HepG2 (cell line): ENCODE results near the gene FILIP1. TPM values are rescaled to one million over a fixed set of nuclear protein-coding genes. Genes with fewer than 3 reads are reported as not detected.

ENCODE experiments used
- ATAC-seq: fragments of 200-7000 bp; cut with Tn5 transposase; 3 replicates; pipeline ENCODE4 v1.9.1; 2020; ENCODE audit warnings: mild to moderate bottlenecking, moderate library complexity
- BruUV-seq: library from RNA; stranded (reverse); fragments of 400-500 nt; replicated peaks from 2 replicates; lab custom pipeline; 2021; lab: Mats Ljungman, UMichigan
- CTCF ChIA-PET: fragments of 300-600 bp; formaldehyde crosslinking; extraction: SDS; loops from one replicate; lab custom pipeline; 2021; ENCODE audit warnings: low total read pairs, inconsistent platforms, low intra/inter-chr PET ratio; lab: Yijun Ruan, JAX
- POLR2A ChIA-PET: fragments of 350-600 bp; sonication (Branson Sonifier 250); formaldehyde crosslinking; loops from one replicate; lab custom pipeline; 2020; ENCODE audit warnings: antibody characterized with exemption, inconsistent platforms; lab: Yijun Ruan, JAX
- DNase-seq: peaks from one replicate; pipeline ENCODE4 v3.0.0-alpha.2; 2015; ENCODE audit warnings: low spot score
- FAIRE-seq: peaks from 3 replicates; lab custom pipeline; 2011; peaks lifted over from hg19 to GRCh38; lab: Jason Lieb, UNC
- H2AFZ ChIP-seq: one replicate; pipeline ENCODE4 v1.6.1; 2011; ENCODE audit warnings: low read length, inconsistent platforms
- H3K27ac ChIP-seq: fragments of 300-600 bp; 3 replicates; pipeline ENCODE4 v1.8.0; 2011; ENCODE audit warnings: mixed run types, mild to moderate bottlenecking, mixed read lengths, low read length, inconsistent platforms; ENCODE audit not compliant: insufficient read depth; ENCODE audit errors: extremely low read length
- H3K27me3 ChIP-seq, 2 experiments: fragments of 200-600 bp in 1 of 2; 2 replicates in 1 of 2; 3 replicates in 1 of 2; pipeline versions ENCODE4 v1.6.0 to v1.8.0; 2011; ENCODE audit warnings: low read length in 2 of 2, mild to moderate bottlenecking in 2 of 2, moderate library complexity in 2 of 2, inconsistent platforms in 1 of 2; ENCODE audit not compliant: insufficient read depth in 2 of 2, control insufficient read depth in 1 of 2
- H3K36me3 ChIP-seq, 2 experiments: fragments of 200-600 bp in 1 of 2; replicated peaks in 1 of 2; 2 replicates in 1 of 2; 3 replicates in 1 of 2; pipeline versions ENCODE4 v1.5.1 to v1.8.0; 2011; ENCODE audit warnings: low read length in 2 of 2, inconsistent platforms in 1 of 2; ENCODE audit not compliant: insufficient read depth in 2 of 2, control insufficient read depth in 1 of 2
- H3K4me1 ChIP-seq: 2 replicates; pipeline ENCODE4 v1.5.1; 2012; ENCODE audit warnings: low read length, inconsistent platforms; ENCODE audit not compliant: insufficient read depth
- H3K4me2 ChIP-seq: 2 replicates; pipeline ENCODE4 v1.6.0; 2011; ENCODE audit warnings: low read depth, low read length, inconsistent platforms
- H3K4me3 ChIP-seq, 3 experiments: fragments of 200-600 bp in 1 of 3; sonication (generic), shearing (Covaris generic) in 1 of 3; replicated peaks in 1 of 3; 2 replicates each; pipeline ENCODE4 v1.5.1; 2011 to 2016; ENCODE audit warnings: low read length in 3 of 3, inconsistent platforms in 2 of 3, low read depth in 2 of 3, mild to moderate bottlenecking in 2 of 3, control low read depth in 1 of 3, mixed read lengths in 1 of 3; ENCODE audit not compliant: insufficient read depth in 1 of 3
- H3K79me2 ChIP-seq: one replicate; pipeline ENCODE4 v1.6.1; 2011; ENCODE audit warnings: low read length, inconsistent platforms; ENCODE audit not compliant: insufficient read depth
- H3K9ac ChIP-seq: 2 replicates; pipeline ENCODE4 v1.6.0; 2011; ENCODE audit warnings: mild to moderate bottlenecking, low read depth, low read length, inconsistent platforms; ENCODE audit not compliant: insufficient read depth
- H3K9me3 ChIP-seq: 2 replicates; pipeline ENCODE4 v1.5.1; 2012; ENCODE audit warnings: mild to moderate bottlenecking, low read length
- H4K20me1 ChIP-seq: 2 replicates; pipeline ENCODE4 v1.6.0; 2011; ENCODE audit warnings: inconsistent platforms, mild to moderate bottlenecking, low read length, moderate library complexity; ENCODE audit not compliant: insufficient read depth
- AGO1 ChIP-seq: fragments of 200-400 bp; formaldehyde crosslinking; IDR thresholded peaks from 2 replicates; pipeline ENCODE4 v1.6.1; 2017; ENCODE audit warnings: mild to moderate bottlenecking, low read depth, low read length, moderate library complexity; ENCODE audit not compliant: poor library complexity, severe bottlenecking
- ARNTL ChIP-seq: sonication (generic); formaldehyde crosslinking; IDR thresholded peaks from 2 replicates; pipeline ENCODE4 v1.4.0; 2020; ENCODE audit warnings: mild to moderate bottlenecking, missing genetic modification reagents
- CERS6 ChIP-seq: sonication (generic); formaldehyde crosslinking; IDR thresholded peaks from 2 replicates; pipeline ENCODE4 v1.5.0; 2020; ENCODE audit warnings: missing genetic modification reagents
- EHMT2 ChIP-seq: fragments of 200-600 bp; sonication (generic); IDR thresholded peaks from 2 replicates; pipeline ENCODE4 v1.7.0; 2017; ENCODE audit warnings: antibody characterized with exemption, low read depth, low read length, borderline replicate concordance
- HNRNPK ChIP-seq: fragments of 200-400 bp; formaldehyde crosslinking; IDR thresholded peaks from 2 replicates; pipeline ENCODE4 v1.6.1; 2018; ENCODE audit warnings: low read length, low read depth, moderate library complexity, mild to moderate bottlenecking; ENCODE audit not compliant: poor library complexity, severe bottlenecking
- KDM2A ChIP-seq: sonication (generic); formaldehyde crosslinking; IDR thresholded peaks from 2 replicates; pipeline ENCODE4 v1.4.0; 2020; ENCODE audit warnings: low read depth, missing genetic modification reagents, borderline replicate concordance
- KDM4B ChIP-seq: sonication (generic); formaldehyde crosslinking; IDR thresholded peaks from 2 replicates; pipeline ENCODE4 v1.4.0; 2020; ENCODE audit warnings: missing genetic modification reagents
- RAD21 ChIP-seq: fragments of 450-650 bp; formaldehyde crosslinking; IDR thresholded peaks from 2 replicates; pipeline ENCODE4 v1.5.0; 2020; ENCODE audit warnings: mild to moderate bottlenecking
- REXO4 ChIP-seq: sonication (generic); formaldehyde crosslinking; IDR thresholded peaks from 2 replicates; pipeline ENCODE4 v1.8.0; 2022; ENCODE audit warnings: missing genetic modification reagents, mild to moderate bottlenecking, borderline replicate concordance
- SKIL ChIP-seq: sonication (generic); formaldehyde crosslinking; IDR thresholded peaks from 2 replicates; pipeline ENCODE4 v1.8.0; 2022; ENCODE audit warnings: missing genetic modification reagents, mild to moderate bottlenecking, moderate library complexity, borderline replicate concordance
- SSRP1 ChIP-seq: IDR thresholded peaks from 2 replicates; pipeline ENCODE4 v1.6.1; 2016; ENCODE audit warnings: control low read depth
- SYNCRIP ChIP-seq: fragments of 200-400 bp; formaldehyde crosslinking; IDR thresholded peaks from 2 replicates; pipeline ENCODE4 v1.6.1; 2018; ENCODE audit warnings: mild to moderate bottlenecking, low read depth, low read length; ENCODE audit not compliant: insufficient read depth
- TOPORS ChIP-seq: sonication (generic); formaldehyde crosslinking; IDR thresholded peaks from 2 replicates; pipeline ENCODE4 v1.8.0; 2023; ENCODE audit warnings: mild to moderate bottlenecking, missing genetic modification reagents
- ZBTB10 ChIP-seq: sonication (generic); formaldehyde crosslinking; IDR thresholded peaks from 2 replicates; pipeline ENCODE4 v1.4.0; 2020; ENCODE audit warnings: missing genetic modification reagents, borderline replicate concordance
- ZBTB8A ChIP-seq: sonication (generic); formaldehyde crosslinking; IDR thresholded peaks from 2 replicates; pipeline ENCODE4 v1.4.0; 2020; ENCODE audit warnings: mild to moderate bottlenecking, low read depth, missing genetic modification reagents, borderline replicate concordance
- ZC3H4 ChIP-seq: sonication (generic); formaldehyde crosslinking; IDR thresholded peaks from 2 replicates; pipeline ENCODE4 v1.4.0; 2020; ENCODE audit warnings: missing genetic modification reagents, borderline replicate concordance
- ZFYVE20 ChIP-seq: sonication (generic); formaldehyde crosslinking; IDR thresholded peaks from 2 replicates; pipeline ENCODE4 v1.8.0; 2023; ENCODE audit warnings: low read depth, mild to moderate bottlenecking, moderate library complexity, missing genetic modification reagents, borderline replicate concordance
- ZNF10 ChIP-seq: sonication (generic); formaldehyde crosslinking; IDR thresholded peaks from 2 replicates; pipeline ENCODE4 v1.4.0; 2020; ENCODE audit warnings: mild to moderate bottlenecking, low read depth, missing genetic modification reagents, borderline replicate concordance
- ZNF709 ChIP-seq: sonication (generic); formaldehyde crosslinking; IDR thresholded peaks from 2 replicates; pipeline ENCODE4 v1.5.0; 2020; ENCODE audit warnings: mild to moderate bottlenecking, missing genetic modification reagents
- WGBS: methylation state at CpG from one replicate; pipeline ENCODE4 v1.1.6; 2017; ENCODE audit warnings: low lambda C conversion rate; 5-methylcytosine and 5-hydroxymethylcytosine counted together
- in situ Hi-C: cut with HindIII; loops from 2 replicates; pipeline ENCODE4 v1.10.0; 2017; ENCODE audit warnings: low pct_unique_long_range_greater_than_20kb; ENCODE audit not compliant: extremely low pct_ligation_motif_present
- intact Hi-C: fragments of 100-400 bp; cut with micrococcal nuclease; formaldehyde crosslinking; loops from one replicate; pipeline ENCODE4 v1.10.0; 2022; ENCODE audit not compliant: unreplicated experiment
- polyA plus RNA-seq, 8 experiments: library from polyadenylated mRNA; depleted of rRNA in 3 of 8; stranded (reverse) in 7 of 8; unstranded in 1 of 8; fragments of >200 nt; fragmentation: Illumina TruSeq in 4 of 8; extraction: Trizol in 4 of 8; gene quantifications; 2 replicates each; pipeline versions ENCODE4 v1.2.1 to v1.2.3, GENCODE V29; 2011 to 2016; ENCODE audit warnings: low read depth in 4 of 8, missing spikeins in 1 of 8, mixed read lengths in 1 of 8; ENCODE audit not compliant: insufficient read depth in 1 of 8
- total RNA-seq, 5 experiments: library from RNA; depleted of rRNA; stranded (reverse); fragments of >200 nt; fragmentation: Illumina TruSeq; extraction: Trizol; gene quantifications; 2 replicates each; pipeline ENCODE4 v1.2.3, GENCODE V29; 2016; ENCODE audit warnings: low read depth in 1 of 5

FILIP1 gene
- total and polyA plus RNA-seq, 2 of the 13 experiments (the other 11 are each of a cell fraction or from before 2014, with no cell fraction given), result not detected

GRCh38 chr6:75402296-75402695 lies 91.3 kb downstream of the FILIP1 start:
- CTCF ChIA-PET, result no interaction called here
- FAIRE-seq, result no peak

More at GRCh38 chr6:75402296-75402695, 91.3 kb downstream of the FILIP1 start:
- Histone ChIP-seq H3K9me3 (no peaks in the 10 kb centered on the region), H3K4me3 (no peak overlapping the region), H3K27ac (no peak overlapping the region), H3K4me2 (no peak overlapping the region), H3K36me3 (no peaks in the 10 kb centered on the region), H3K9ac (no peak overlapping the region), H3K79me2 (no peaks in the 10 kb centered on the region), H3K4me1 (no peaks in the 10 kb centered on the region; the same call in 1 of the 2 replicates), H3K27me3 (no peaks in the 10 kb centered on the region), H2AFZ (no peak overlapping the region), H4K20me1 (no peaks in the 10 kb centered on the region)
- 28% methylated on average over 3 of the region's 3 CpGs for WGBS
- DNase-seq (no peak), ATAC-seq (no peak)
- in situ Hi-C loops (no loop called here), intact Hi-C loops (no loop called here)
- no peak for TF ChIP-seq RAD21 (CRISPR knock-in tag)
- no peak for TF ChIP-seq HNRNPK
- no peak for TF ChIP-seq KDM4B
- TF ChIP-seq ZFYVE20, result no peak
- TF ChIP-seq ZNF709 (CRISPR knock-in tag), result no peak
- TF ChIP-seq SKIL (CRISPR knock-in tag), result no peak
- TF ChIP-seq TOPORS, result no peak
- no peak for TF ChIP-seq EHMT2
- no peak for TF ChIP-seq KDM2A (CRISPR knock-in tag)
- TF ChIP-seq ZNF10 (CRISPR knock-in tag), result no peak
- TF ChIP-seq CERS6 (CRISPR knock-in tag), result no peak
- no peak for TF ChIP-seq ZC3H4 (CRISPR knock-in tag)
- no peak for TF ChIP-seq ARNTL (CRISPR knock-in tag)
- TF ChIP-seq ZBTB8A (CRISPR knock-in tag), result no peak
- no peak for TF ChIP-seq REXO4 (CRISPR knock-in tag)
- no peak for TF ChIP-seq SSRP1 (CRISPR knock-in tag)
- TF ChIP-seq ZBTB10 (CRISPR knock-in tag), result no peak
- TF ChIP-seq AGO1, result no peak
- no peak for TF ChIP-seq SYNCRIP
- BruUV-seq, result no TSS peak
- POLR2A ChIA-PET, result no interaction called here
